ENCODE measurements around the gene SAMD4B. TPM values are rescaled to one million over a fixed set of nuclear protein-coding genes. Genes with fewer than 3 reads are reported as not detected.

The SAMD4B gene
- total and polyA plus RNA-seq, 10 donors, result 26.7 to 108 (median 80.9) TPM

- no peaks in the 10 kb centered on the region for H3K27me3 ChIP-seq (replicated peaks in 1 of 7)
- H3K4me3 ChIP-seq, result no peak overlapping the region
- H3K9me3 ChIP-seq, result no peaks in the 10 kb centered on the region
- TF ChIP-seq CTCF (IDR thresholded peaks at IDR 0.05 in 8 of 11, conservative IDR thresholded peaks at IDR 0.05 in 3 of 11) (no peak), POLR2AphosphoS5 (IDR thresholded peaks at IDR 0.05) (no peak), POLR2A (IDR thresholded peaks at IDR 0.05) (no peak)
- intact Hi-C loops (cut with DNase I; ENCODE audit: low total_unique reads), result no loop called here
- WGBS, 5 donors, result 68 to 84% (median 74%) methylated on average over 5 of the region's 5 CpGs
- H3K4me1 ChIP-seq, result peaks cover 0 to 35% (median 13%) of the 10 kb centered on the region in 6 donors
- DNase-seq, result no peak
- H3K36me3 ChIP-seq, result peaks cover 0 to 49% (median 32%) of the 10 kb centered on the region in 6 donors
- H3K27ac ChIP-seq, result no peak overlapping the region
These were observed 83.9 kb downstream of the SAMD4B start for GRCh38 chr19:39426170-39426569.

GRCh38 chr19:39427707-39428106 lies 85.5 kb downstream of the SAMD4B start:
- intact Hi-C loops (cut with DNase I; ENCODE audit: low total_unique reads), result no loop called here
- Histone ChIP-seq H3K9me3 (no peaks in the 10 kb centered on the region), H3K27ac (peak overlapping the region in 3 of 8 donors; percentile 64 to 86 (median 72)), H3K4me3 (no peak overlapping the region), H3K4me1 (peaks cover 0 to 48% (median 20%) of the 10 kb centered on the region in 6 donors), H3K36me3 (peaks cover 0 to 49% (median 28%) of the 10 kb centered on the region in 6 donors), H3K27me3 (replicated peaks in 1 of 7) (no peaks in the 10 kb centered on the region)
- WGBS, 5 donors, result 89 to 94% (median 90%) methylated on average over 10 to 11 of the region's 11 CpGs
- no peak for DNase-seq
- no peak for TF ChIP-seq POLR2AphosphoS5 (IDR thresholded peaks at IDR 0.05)

GRCh38 chr19:39428283-39429112 lies 86.3 kb downstream of the SAMD4B start:
- peak overlapping the region in 7 of 8 donors; percentile 41 to 86 (median 67) for H3K27ac ChIP-seq
- no peaks in the 10 kb centered on the region for H3K27me3 ChIP-seq (replicated peaks in 1 of 7)
- H3K4me1 ChIP-seq, result peaks cover 3 to 51% (median 26%) of the 10 kb centered on the region in 6 donors
- H3K9me3 ChIP-seq, result no peaks in the 10 kb centered on the region
- H3K4me3 ChIP-seq, result no peak overlapping the region
- H3K36me3 ChIP-seq, result peaks cover 0 to 49% (median 29%) of the 10 kb centered on the region in 6 donors
- WGBS, 5 donors, result 30 to 48% (median 39%) methylated on average over 20 to 23 of the region's 23 CpGs
- intact Hi-C loops (cut with DNase I; ENCODE audit: low total_unique reads), result no loop called here
- DNase-seq, result peak; percentile 76
- peak; percentile 73 to 84 (median 75) for TF ChIP-seq POLR2AphosphoS5 (IDR thresholded peaks at IDR 0.05)
- no peak for TF ChIP-seq CTCF (IDR thresholded peaks at IDR 0.05 in 8 of 11, conservative IDR thresholded peaks at IDR 0.05 in 3 of 11)

GRCh38 chr19:39430675-39431593 lies 88.7 kb downstream of the SAMD4B start:
- intact Hi-C loops (cut with DNase I; ENCODE audit: low total_unique reads), result no loop called here

More at GRCh38 chr19:39430675-39431593, 88.7 kb downstream of the SAMD4B start:
- WGBS, 5 donors, result 39 to 55% (median 47%) methylated on average over 22 to 25 of the region's 25 CpGs
- peak; percentile 75 for DNase-seq
- H3K27ac ChIP-seq, result peak overlapping the region; percentile 57 to 88 (median 77)
- peak overlapping the region in 1 of 8 donors; percentile 32 for H3K4me3 ChIP-seq
- TF ChIP-seq POLR2AphosphoS5 (IDR thresholded peaks at IDR 0.05) (peak; percentile 41 to 79 (median 53)), CTCF (IDR thresholded peaks at IDR 0.05 in 8 of 11, conservative IDR thresholded peaks at IDR 0.05 in 3 of 11) (no peak)
- peaks cover 0 to 40% (median 28%) of the 10 kb centered on the region in 6 donors for H3K36me3 ChIP-seq
- peaks cover 21 to 71% (median 44%) of the 10 kb centered on the region in 6 donors for H3K4me1 ChIP-seq
- no peaks in the 10 kb centered on the region for H3K9me3 ChIP-seq
- no peaks in the 10 kb centered on the region for H3K27me3 ChIP-seq (replicated peaks in 1 of 7)
